Cortex of kidney (tissue), 1 donor: ENCODE measurements around the gene RIPOR1.
"Not testable (repeated sequence)": the region's sequence is repeated elsewhere in the genome, so short reads cannot be mapped to it uniquely, and the experiment has no call there.

ENCODE experiments used
- DNase-seq: peaks from one replicate; lab custom pipeline; 2025; lab: John Stamatoyannopoulos, UW

The RIPOR1 gene

GRCh38 chr16:67528222-67528869 is at the start of gene RIPOR1:
RIPOR1 (plus strand) TSS chr16:67528829; CDS start chr16:67538447, 9,618 bp downstream.
- no peak for DNase-seq

- peak; percentile 39 for DNase-seq
Observed at GRCh38 chr16:67480833-67481560, 47.6 kb upstream of the RIPOR1 start, which contains the start of gene ATP6V0D1. ATP6V0D1 (minus strand) TSS chr16:67481157; CDS start chr16:67481086, 71 bp downstream.

- DNase-seq: no peak
Observed at GRCh38 chr16:67481561-67482232, 46.9 kb upstream of the RIPOR1 start.

GRCh38 chr16:67482233-67482924 is 46.2 kb upstream of the RIPOR1 start:
- no peak for DNase-seq

- DNase-seq: no peak
Observed at GRCh38 chr16:67483150-67483549, 45.5 kb upstream of the RIPOR1 start, which contains the start of gene AGRP. AGRP (minus strand) TSS chr16:67483547; CDS start chr16:67483398, 149 bp downstream.

- no peak for DNase-seq
Observed at GRCh38 chr16:67483731-67484525, 44.7 kb upstream of the RIPOR1 start.

GRCh38 chr16:67486805-67487204 is 41.8 kb upstream of the RIPOR1 start:
- DNase-seq: no peak

- DNase-seq: not testable (repeated sequence)
Observed at GRCh38 chr16:67487561-67487960, 41.1 kb upstream of the RIPOR1 start.

GRCh38 chr16:67489401-67490083 is 39.1 kb upstream of the RIPOR1 start:
- DNase-seq: no peak

- no peak for DNase-seq
Observed at GRCh38 chr16:67490335-67491096, 38.1 kb upstream of the RIPOR1 start.

- no peak for DNase-seq
Observed at GRCh38 chr16:67499106-67499505, 29.5 kb upstream of the RIPOR1 start.

- DNase-seq: no peak
Observed at GRCh38 chr16:67504031-67505021, 24.3 kb upstream of the RIPOR1 start.

- no peak for DNase-seq
Observed at GRCh38 chr16:67506468-67506867, 22.2 kb upstream of the RIPOR1 start.

GRCh38 chr16:67509016-67509415 is 19.6 kb upstream of the RIPOR1 start:
- DNase-seq: no peak

GRCh38 chr16:67513892-67514291 is 14.7 kb upstream of the RIPOR1 start:
- not testable (repeated sequence) for DNase-seq

- DNase-seq: no peak
Observed at GRCh38 chr16:67514382-67514828, 14.2 kb upstream of the RIPOR1 start.

GRCh38 chr16:67516296-67517154 is 12.1 kb upstream of the RIPOR1 start:
- no peak for DNase-seq

GRCh38 chr16:67517155-67517445 is 11.5 kb upstream of the RIPOR1 start:
- DNase-seq: no peak
